RWPE2 (cell line): ENCODE data around the gene ADRA2B.

Experiments used
- ATAC-seq: fragments of 200-7000 bp; cut with Tn5 transposase; 3 replicates; pipeline ENCODE4 v1.9.1; 2021; ENCODE audit warnings: low read depth
- DNase-seq: peaks from one replicate; pipeline ENCODE4 v3.0.0-alpha.2; 2020; ENCODE audit warnings: low spot score
- H3K27ac ChIP-seq: fragments of 450-650 bp; 2 replicates; pipeline ENCODE4 v1.5.1; 2017; ENCODE audit warnings: mild to moderate bottlenecking; ENCODE audit not compliant: poor library complexity, severe bottlenecking
- H3K27me3 ChIP-seq: fragments of 250-450 bp; sonication (Bioruptor Pico); 2 replicates; pipeline ENCODE4 v1.5.1; 2021; ENCODE audit warnings: mild to moderate bottlenecking, moderate library complexity; ENCODE audit not compliant: insufficient read depth, poor library complexity, severe bottlenecking
- H3K36me3 ChIP-seq: fragments of 250-450 bp; sonication (Bioruptor Pico); 2 replicates; pipeline ENCODE4 v1.5.1; 2020; ENCODE audit warnings: low read depth, mild to moderate bottlenecking, moderate library complexity
- H3K4me1 ChIP-seq: fragments of 250-450 bp; sonication (Bioruptor Pico); 2 replicates; pipeline ENCODE4 v1.5.1; 2021; ENCODE audit warnings: mild to moderate bottlenecking, moderate library complexity; ENCODE audit not compliant: insufficient read depth, poor library complexity, severe bottlenecking
- H3K4me3 ChIP-seq: fragments of 250-450 bp; sonication (Bioruptor Pico); 2 replicates; pipeline ENCODE4 v1.5.1; 2021; ENCODE audit warnings: mild to moderate bottlenecking, moderate library complexity; ENCODE audit not compliant: severe bottlenecking
- H3K9me3 ChIP-seq: fragments of 250-450 bp; sonication (Bioruptor Pico); 2 replicates; pipeline ENCODE4 v1.5.1; 2021; ENCODE audit warnings: mild to moderate bottlenecking, moderate library complexity; ENCODE audit not compliant: severe bottlenecking
- TF ChIP-seq, protein P1 (sequence below): fragments of 450-650 bp; IDR thresholded peaks from one replicate; pipeline ENCODE4 v1.5.1; 2017; ENCODE audit warnings: mild to moderate bottlenecking, moderate library complexity; ENCODE audit not compliant: poor library complexity, severe bottlenecking

Gene ADRA2B

DNA sequence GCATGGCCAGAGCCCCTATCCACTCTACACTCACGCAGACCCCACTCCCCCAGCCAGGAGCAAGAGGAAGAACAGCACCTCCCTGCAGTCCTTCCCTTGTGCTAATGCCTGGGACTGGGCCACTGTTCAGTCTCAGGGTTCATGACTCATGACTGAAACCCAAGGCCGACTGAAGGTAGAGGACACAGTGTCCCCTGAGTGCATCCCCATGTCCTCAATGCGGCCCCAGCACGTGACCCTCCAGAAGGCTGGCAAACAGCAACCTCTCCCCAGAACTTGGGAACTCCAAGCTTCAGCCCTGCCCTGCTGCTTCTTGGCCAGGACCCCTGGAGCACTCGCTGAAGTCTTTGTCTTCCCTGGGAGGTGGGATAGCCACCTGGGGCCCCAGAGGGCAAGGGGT is 6.0 kb upstream of the ADRA2B start:
- H3K27ac ChIP-seq: no peak overlapping the region
- TF ChIP-seq, protein P1, sequence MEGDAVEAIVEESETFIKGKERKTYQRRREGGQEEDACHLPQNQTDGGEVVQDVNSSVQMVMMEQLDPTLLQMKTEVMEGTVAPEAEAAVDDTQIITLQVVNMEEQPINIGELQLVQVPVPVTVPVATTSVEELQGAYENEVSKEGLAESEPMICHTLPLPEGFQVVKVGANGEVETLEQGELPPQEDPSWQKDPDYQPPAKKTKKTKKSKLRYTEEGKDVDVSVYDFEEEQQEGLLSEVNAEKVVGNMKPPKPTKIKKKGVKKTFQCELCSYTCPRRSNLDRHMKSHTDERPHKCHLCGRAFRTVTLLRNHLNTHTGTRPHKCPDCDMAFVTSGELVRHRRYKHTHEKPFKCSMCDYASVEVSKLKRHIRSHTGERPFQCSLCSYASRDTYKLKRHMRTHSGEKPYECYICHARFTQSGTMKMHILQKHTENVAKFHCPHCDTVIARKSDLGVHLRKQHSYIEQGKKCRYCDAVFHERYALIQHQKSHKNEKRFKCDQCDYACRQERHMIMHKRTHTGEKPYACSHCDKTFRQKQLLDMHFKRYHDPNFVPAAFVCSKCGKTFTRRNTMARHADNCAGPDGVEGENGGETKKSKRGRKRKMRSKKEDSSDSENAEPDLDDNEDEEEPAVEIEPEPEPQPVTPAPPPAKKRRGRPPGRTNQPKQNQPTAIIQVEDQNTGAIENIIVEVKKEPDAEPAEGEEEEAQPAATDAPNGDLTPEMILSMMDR: no peak
- no peaks in the 10 kb centered on the region for H3K9me3 ChIP-seq
- no peaks in the 10 kb centered on the region for H3K27me3 ChIP-seq
- H3K36me3 ChIP-seq: no peaks in the 10 kb centered on the region
- ATAC-seq (no peak), DNase-seq (no peak)
- H3K4me1 ChIP-seq: no peaks in the 10 kb centered on the region
- H3K4me3 ChIP-seq: no peak overlapping the region

DNA sequence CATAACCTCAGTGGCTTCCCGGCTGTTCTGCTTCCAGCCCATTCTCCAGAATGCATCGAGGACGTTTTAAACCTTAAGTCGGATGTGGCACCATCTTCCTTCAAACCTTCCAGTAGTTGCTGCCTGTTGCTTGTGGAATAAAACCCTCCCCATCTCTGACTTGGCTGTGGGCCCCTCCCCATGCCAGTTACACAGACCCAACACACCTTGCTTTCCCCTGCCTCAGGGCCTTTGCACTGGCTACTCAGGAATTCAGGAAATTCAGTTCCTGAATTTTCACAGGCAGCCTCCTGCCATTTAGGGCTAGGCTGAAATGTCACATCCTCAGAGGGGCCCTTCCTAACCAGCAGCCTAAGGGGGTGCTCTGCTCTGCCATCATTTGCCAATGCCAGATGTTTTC is 5.0 kb upstream of the ADRA2B start:
- TF ChIP-seq, protein P1: no peak
- Histone ChIP-seq H3K27me3 (no peaks in the 10 kb centered on the region), H3K4me1 (no peaks in the 10 kb centered on the region), H3K4me3 (no peak overlapping the region), H3K27ac (no peak overlapping the region), H3K9me3 (no peaks in the 10 kb centered on the region), H3K36me3 (no peaks in the 10 kb centered on the region)
- DNase-seq (no peak), ATAC-seq (no peak)

DNA sequence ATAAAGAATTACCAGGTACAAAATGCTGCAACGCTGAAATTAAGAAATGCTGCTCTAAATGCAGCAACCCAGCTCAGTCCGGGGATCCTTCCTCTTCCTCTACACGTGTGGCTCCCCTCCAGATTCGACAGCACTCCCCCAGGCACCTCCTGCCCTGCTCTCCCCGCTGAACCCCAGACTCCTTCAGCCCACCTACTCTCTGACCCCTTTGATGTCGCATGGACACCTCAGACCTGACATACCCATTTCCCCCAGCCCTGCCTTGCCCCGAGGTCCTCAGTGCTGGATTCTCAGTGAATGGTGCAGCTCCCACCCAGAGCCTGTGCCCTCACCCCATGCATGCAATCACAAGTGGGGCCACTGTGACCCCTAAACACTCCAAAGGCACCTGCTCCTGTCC is 4.6 kb upstream of the ADRA2B start:
- no peaks in the 10 kb centered on the region for H3K36me3 ChIP-seq
- TF ChIP-seq, protein P1: no peak
- no peak overlapping the region for H3K4me3 ChIP-seq
- ATAC-seq (no peak), DNase-seq (no peak)
- no peak overlapping the region for H3K27ac ChIP-seq
- no peaks in the 10 kb centered on the region for H3K9me3 ChIP-seq
- H3K27me3 ChIP-seq: no peaks in the 10 kb centered on the region
- no peaks in the 10 kb centered on the region for H3K4me1 ChIP-seq

DNA sequence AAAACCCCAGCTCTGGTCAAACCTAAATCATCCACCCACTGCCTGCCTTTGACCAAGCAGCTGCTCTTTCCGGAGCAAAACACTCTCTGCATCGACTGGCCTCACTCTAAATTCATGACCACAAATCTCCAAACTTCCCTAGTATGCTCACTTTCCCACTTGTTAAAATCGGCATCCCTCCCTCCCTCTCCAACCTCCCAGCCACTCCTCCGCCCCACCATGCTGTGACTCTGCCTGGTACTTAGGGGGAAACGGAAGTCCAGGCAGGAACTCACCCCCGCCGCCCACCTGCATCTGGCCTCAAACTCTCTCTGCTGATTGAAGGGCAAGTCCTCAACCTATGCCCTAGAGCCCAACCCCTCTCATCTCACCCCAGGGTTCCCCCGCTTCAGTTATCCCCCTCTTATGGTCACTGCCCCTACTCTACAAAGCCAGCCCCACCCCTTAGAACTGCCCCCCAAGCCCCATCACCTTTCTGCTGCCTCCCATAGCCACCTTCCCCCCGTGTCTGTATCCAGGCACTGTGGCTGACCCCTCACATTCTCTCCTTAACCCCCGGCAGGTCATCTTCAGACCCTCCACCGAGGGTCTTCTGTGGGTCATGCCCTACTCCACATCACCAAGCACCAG is 3.8 kb upstream of the ADRA2B start:
- Histone ChIP-seq H3K4me3 (no peak overlapping the region), H3K27me3 (no peaks in the 10 kb centered on the region), H3K27ac (no peak overlapping the region), H3K4me1 (no peaks in the 10 kb centered on the region), H3K36me3 (no peaks in the 10 kb centered on the region), H3K9me3 (no peaks in the 10 kb centered on the region)
- DNase-seq (no peak), ATAC-seq (no peak)
- TF ChIP-seq, protein P1: no peak

DNA sequence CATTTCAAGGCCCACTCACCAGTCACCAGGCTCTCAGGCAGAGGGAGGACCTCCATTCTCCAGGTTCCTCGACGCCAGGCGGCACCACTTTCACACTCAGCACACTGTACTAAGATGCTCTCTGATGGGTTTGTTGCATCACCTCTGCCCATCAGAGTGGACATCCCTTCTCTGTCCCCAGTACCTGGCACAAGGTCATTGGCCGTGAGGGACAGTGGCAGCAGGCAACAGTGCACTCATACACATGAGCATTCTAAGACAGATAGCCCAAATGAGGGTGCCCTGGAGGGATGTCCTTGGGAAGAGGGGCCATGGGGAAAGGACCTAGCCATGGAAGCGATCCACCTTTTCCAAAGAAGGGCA is 3.0 kb upstream of the ADRA2B start:
- H3K4me1 ChIP-seq: no peaks in the 10 kb centered on the region
- H3K27ac ChIP-seq: no peak overlapping the region
- no peaks in the 10 kb centered on the region for H3K27me3 ChIP-seq

More for the DNA sequence above, 3.0 kb upstream of the ADRA2B start:
- Histone ChIP-seq H3K4me3 (no peak overlapping the region), H3K9me3 (no peaks in the 10 kb centered on the region), H3K36me3 (no peaks in the 10 kb centered on the region)
- DNase-seq: no peak
- no peak for ATAC-seq
- TF ChIP-seq, protein P1: no peak
